A549 (cell line): ENCODE results near the gene MLC1.

Source experiments
- BHLHE40 ChIP-seq: IDR thresholded peaks from 2 replicates; pipeline ENCODE4 v1.6.1; 2012; ENCODE audit warnings: low read depth, low read length, inconsistent platforms
- HMGXB4 ChIP-seq: fragments of 250-450 bp; sonication (Bioruptor Pico); IDR thresholded peaks from 2 replicates; pipeline ENCODE4 v1.5.0; 2021; ENCODE audit warnings: mild to moderate bottlenecking, moderate library complexity, borderline replicate concordance
- POLR2A ChIP-seq: IDR thresholded peaks from 2 replicates; pipeline ENCODE4 v1.6.1; 2012; ENCODE audit warnings: mild to moderate bottlenecking, low read length
- TF ChIP-seq, protein P1 (sequence below): fragments of >200 bp; sonication (Bioruptor Twin); formaldehyde crosslinking; IDR thresholded peaks from 3 replicates; pipeline ENCODE4 v1.5.1; 2016
- TF ChIP-seq, protein P2 (sequence below): IDR thresholded peaks from 2 replicates; pipeline ENCODE4 v1.6.1; 2012

DNA sequence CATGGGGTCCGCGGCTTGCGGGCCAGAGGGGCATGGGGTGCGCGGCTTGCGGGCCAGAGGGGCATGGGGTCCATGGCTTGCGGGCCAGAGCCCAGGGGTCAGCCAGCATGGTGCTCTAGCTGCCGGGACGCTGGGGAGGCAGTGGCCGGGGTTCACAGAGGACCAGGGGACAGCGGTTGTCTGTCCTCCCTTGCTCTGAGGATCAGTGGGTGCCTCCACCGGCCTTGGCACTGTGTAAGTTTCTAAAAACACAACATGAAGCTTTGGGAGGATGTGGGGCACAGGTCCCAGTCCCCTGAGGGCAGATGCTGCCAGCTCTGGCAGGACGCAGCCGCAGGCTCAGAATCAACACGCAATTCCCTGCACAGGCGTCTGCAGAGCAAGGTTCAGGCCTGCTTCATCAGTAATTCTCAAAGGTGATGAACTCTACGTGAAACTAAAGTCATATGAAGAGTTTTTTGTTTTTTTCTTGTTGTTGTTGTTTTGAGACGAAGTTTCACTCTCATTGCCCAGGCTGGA is 3.0 kb downstream of the MLC1 start:
- TF ChIP-seq HMGXB4 (CRISPR knock-in tag) (no peak), POLR2A (no peak), BHLHE40 (no peak)
- TF ChIP-seq, protein P1, sequence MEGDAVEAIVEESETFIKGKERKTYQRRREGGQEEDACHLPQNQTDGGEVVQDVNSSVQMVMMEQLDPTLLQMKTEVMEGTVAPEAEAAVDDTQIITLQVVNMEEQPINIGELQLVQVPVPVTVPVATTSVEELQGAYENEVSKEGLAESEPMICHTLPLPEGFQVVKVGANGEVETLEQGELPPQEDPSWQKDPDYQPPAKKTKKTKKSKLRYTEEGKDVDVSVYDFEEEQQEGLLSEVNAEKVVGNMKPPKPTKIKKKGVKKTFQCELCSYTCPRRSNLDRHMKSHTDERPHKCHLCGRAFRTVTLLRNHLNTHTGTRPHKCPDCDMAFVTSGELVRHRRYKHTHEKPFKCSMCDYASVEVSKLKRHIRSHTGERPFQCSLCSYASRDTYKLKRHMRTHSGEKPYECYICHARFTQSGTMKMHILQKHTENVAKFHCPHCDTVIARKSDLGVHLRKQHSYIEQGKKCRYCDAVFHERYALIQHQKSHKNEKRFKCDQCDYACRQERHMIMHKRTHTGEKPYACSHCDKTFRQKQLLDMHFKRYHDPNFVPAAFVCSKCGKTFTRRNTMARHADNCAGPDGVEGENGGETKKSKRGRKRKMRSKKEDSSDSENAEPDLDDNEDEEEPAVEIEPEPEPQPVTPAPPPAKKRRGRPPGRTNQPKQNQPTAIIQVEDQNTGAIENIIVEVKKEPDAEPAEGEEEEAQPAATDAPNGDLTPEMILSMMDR, result no peak
- TF ChIP-seq, protein P2, sequence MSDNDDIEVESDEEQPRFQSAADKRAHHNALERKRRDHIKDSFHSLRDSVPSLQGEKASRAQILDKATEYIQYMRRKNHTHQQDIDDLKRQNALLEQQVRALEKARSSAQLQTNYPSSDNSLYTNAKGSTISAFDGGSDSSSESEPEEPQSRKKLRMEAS, result no peak
